Measurements from ENCODE around the gene DOK3. TPM values are rescaled to one million over a fixed set of nuclear protein-coding genes. Genes with fewer than 3 reads are reported as not detected.

DOK3 gene
- total RNA-seq, 1 donor from 2014 or later: 16.3 TPM

DNA sequence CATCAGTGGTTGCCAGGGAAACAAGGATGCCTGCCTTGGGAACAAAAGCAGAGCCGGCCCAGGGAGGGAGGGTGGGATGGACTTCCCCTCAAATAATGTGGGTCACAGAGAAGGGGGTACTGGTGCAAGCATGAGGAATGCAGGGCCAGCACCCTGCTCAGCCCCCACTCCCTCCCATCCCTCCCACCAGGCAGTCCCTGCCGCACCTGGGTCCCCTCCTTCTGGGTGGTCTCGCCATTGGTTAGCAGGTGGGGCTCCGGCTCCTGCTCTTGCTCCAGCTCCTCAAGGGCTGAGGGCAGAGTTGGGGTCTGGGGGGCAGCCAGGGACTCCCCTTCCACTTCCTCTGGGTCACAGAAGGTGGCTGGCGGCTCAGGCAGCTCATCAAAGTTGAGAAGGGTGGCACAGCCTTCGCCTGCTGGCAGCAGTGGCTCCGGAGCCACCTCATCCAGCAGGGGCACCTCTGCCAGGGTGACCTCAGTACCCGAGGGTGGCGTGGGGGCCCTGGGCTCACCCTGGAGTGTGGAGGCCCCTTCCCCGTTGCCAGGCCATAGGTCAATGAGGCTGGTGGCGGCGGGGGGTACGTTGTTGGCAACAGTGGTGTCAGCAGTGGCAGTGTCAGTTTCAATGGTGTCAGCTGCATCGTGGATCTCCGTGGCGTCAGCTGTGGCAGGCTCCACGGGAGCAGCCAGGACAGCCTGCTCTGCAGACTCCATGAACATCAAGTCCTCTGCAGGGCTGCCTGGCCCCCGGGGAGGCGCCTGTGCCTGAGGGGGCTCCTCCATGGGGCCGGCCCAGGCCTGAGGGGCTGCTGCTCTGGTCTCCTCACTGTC, 51.6 kb downstream of the DOK3 start:
- no peaks in the 10 kb centered on the region for H3K9me3 Mint-ChIP-seq (ENCODE audit: unreplicated experiment)
- H3K27me3 Mint-ChIP-seq (ENCODE audit: low read depth, unreplicated experiment): no peaks in the 10 kb centered on the region
- peaks cover 13% of the 10 kb centered on the region for H3K36me3 Mint-ChIP-seq (ENCODE audit: low read depth, unreplicated experiment)
- DNase-seq (ENCODE audit: low read depth) (no peak), FAIRE-seq (no peak)
- H3K27ac Mint-ChIP-seq (ENCODE audit: unreplicated experiment): peak overlapping the region; percentile 91
- H3K36me3 ChIP-seq (ENCODE audit: insufficient read depth, low read length): peaks cover 19% of the 10 kb centered on the region
- peaks cover 82% of the 10 kb centered on the region for H4K20me1 ChIP-seq (ENCODE audit: insufficient read depth, low read length)
- no peak overlapping the region for H3K4me2 ChIP-seq (ENCODE audit: low read length)
- H3K79me2 ChIP-seq (ENCODE audit: insufficient read depth, low read length): peaks cover 22% of the 10 kb centered on the region
- no peak overlapping the region for H3K9ac ChIP-seq (ENCODE audit: low read length)
- no peaks in the 10 kb centered on the region for H3K27me3 ChIP-seq (ENCODE audit: insufficient read depth, low read length)
- peak overlapping the region; percentile 47 for H3K27ac ChIP-seq (ENCODE audit: low read depth, low read length)
- peaks cover 41% of the 10 kb centered on the region for H3K4me1 ChIP-seq (ENCODE audit: insufficient read depth, low read length)
- H3K4me1 Mint-ChIP-seq (ENCODE audit: low read depth, unreplicated experiment): peaks cover 12% of the 10 kb centered on the region
- no peaks in the 10 kb centered on the region for H3K9me3 ChIP-seq (ENCODE audit: insufficient read depth, low read depth, low read length)
- no peak overlapping the region for H3K4me3 Mint-ChIP-seq (ENCODE audit: unreplicated experiment)
- H2AFZ ChIP-seq (ENCODE audit: low read depth, low read length): no peak overlapping the region
- TF ChIP-seq EZH2 (IDR thresholded peaks at IDR 0.05; ENCODE audit: insufficient read depth, low read length): no peak
- TF ChIP-seq, protein P1, sequence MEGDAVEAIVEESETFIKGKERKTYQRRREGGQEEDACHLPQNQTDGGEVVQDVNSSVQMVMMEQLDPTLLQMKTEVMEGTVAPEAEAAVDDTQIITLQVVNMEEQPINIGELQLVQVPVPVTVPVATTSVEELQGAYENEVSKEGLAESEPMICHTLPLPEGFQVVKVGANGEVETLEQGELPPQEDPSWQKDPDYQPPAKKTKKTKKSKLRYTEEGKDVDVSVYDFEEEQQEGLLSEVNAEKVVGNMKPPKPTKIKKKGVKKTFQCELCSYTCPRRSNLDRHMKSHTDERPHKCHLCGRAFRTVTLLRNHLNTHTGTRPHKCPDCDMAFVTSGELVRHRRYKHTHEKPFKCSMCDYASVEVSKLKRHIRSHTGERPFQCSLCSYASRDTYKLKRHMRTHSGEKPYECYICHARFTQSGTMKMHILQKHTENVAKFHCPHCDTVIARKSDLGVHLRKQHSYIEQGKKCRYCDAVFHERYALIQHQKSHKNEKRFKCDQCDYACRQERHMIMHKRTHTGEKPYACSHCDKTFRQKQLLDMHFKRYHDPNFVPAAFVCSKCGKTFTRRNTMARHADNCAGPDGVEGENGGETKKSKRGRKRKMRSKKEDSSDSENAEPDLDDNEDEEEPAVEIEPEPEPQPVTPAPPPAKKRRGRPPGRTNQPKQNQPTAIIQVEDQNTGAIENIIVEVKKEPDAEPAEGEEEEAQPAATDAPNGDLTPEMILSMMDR (IDR thresholded peaks at IDR 0.05; ENCODE audit: insufficient read depth, low read depth, low read length): no peak
- no peak overlapping the region for H3K4me3 ChIP-seq (ENCODE audit: insufficient read depth, low read depth, low read length)

DNA sequence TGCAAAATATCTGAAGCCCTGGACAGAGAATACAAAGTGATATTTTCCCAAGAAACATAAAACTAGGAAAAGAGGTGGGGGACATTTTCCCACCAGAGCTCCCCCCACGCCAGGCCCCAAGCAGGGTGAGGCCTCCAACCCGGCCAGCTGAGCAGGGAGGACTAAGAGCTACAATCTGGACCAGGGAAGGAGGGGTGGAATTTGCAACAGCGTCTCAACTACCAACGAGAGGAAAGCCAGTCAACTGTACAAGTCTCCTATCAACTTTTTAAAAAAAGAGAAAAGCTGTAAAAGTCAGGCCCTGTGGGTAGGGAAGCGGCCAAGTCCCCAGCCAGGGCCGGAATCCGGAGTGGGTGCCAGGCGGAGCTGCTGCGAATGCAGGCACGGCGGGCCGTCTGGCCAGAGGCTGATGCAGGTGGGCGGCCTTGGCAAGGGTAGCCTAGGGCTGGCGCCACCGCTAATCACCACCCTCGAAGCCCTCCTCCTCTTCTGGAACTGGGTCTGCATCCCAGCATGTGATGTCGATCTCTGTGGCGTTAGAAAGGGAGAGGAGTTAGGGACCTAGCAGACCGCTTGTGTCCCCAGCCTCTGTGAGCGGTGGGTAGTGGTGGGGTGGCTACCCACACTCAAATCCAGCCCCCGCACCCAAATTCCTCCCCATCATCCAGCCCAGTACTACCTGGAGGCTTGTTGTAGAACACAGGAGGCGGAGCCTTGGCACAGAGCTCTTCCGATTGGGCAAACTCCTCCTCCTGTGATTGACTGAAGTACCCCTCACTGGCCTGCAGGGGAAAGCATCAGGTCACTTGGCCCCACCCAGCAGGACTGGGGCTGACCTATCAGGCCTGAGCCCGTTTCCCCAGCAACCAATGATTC, 52.4 kb downstream of the DOK3 start:
- H4K20me1 ChIP-seq (ENCODE audit: insufficient read depth, low read length): peaks cover 83% of the 10 kb centered on the region
- H3K27ac ChIP-seq (ENCODE audit: low read depth, low read length): no peak overlapping the region
- no peak overlapping the region for H2AFZ ChIP-seq (ENCODE audit: low read depth, low read length)
- FAIRE-seq (peak; percentile 91), DNase-seq (ENCODE audit: low read depth) (peak; percentile 94)
- H3K9me3 ChIP-seq (ENCODE audit: insufficient read depth, low read depth, low read length): no peaks in the 10 kb centered on the region
- peak overlapping the region; percentile 27 for H3K4me2 ChIP-seq (ENCODE audit: low read length)
- Mint-ChIP-seq H3K4me1 (ENCODE audit: low read depth, unreplicated experiment) (peaks cover 9% of the 10 kb centered on the region), H3K27ac (ENCODE audit: unreplicated experiment) (peak overlapping the region; percentile 91), H3K27me3 (ENCODE audit: low read depth, unreplicated experiment) (no peaks in the 10 kb centered on the region), H3K9me3 (ENCODE audit: unreplicated experiment) (no peaks in the 10 kb centered on the region), H3K36me3 (ENCODE audit: low read depth, unreplicated experiment) (peaks cover 11% of the 10 kb centered on the region), H3K4me3 (ENCODE audit: unreplicated experiment) (peak overlapping the region; percentile 54)
- H3K79me2 ChIP-seq (ENCODE audit: insufficient read depth, low read length): peaks cover 16% of the 10 kb centered on the region
- no peak overlapping the region for H3K9ac ChIP-seq (ENCODE audit: low read length)
- TF ChIP-seq, protein P1 (IDR thresholded peaks at IDR 0.05; ENCODE audit: insufficient read depth, low read depth, low read length): peak; percentile 52
- no peak for TF ChIP-seq EZH2 (IDR thresholded peaks at IDR 0.05; ENCODE audit: insufficient read depth, low read length)
- peaks cover 19% of the 10 kb centered on the region for H3K36me3 ChIP-seq (ENCODE audit: insufficient read depth, low read length)
- no peaks in the 10 kb centered on the region for H3K27me3 ChIP-seq (ENCODE audit: insufficient read depth, low read length)
- no peak overlapping the region for H3K4me3 ChIP-seq (ENCODE audit: insufficient read depth, low read depth, low read length)
- H3K4me1 ChIP-seq (ENCODE audit: insufficient read depth, low read length): peaks cover 37% of the 10 kb centered on the region
